Measurements from ENCODE around the gene HIF3A.

Gene HIF3A

GRCh38 chr19:46386996-46387712 lies 90.3 kb downstream of the HIF3A start:
- DNase-seq = no peak

- no peak for DNase-seq
Observed at GRCh38 chr19:46387713-46388130, 90.9 kb downstream of the HIF3A start.

GRCh38 chr19:46388311-46389095 lies 91.7 kb downstream of the HIF3A start:
- no peak for DNase-seq

- no peak for DNase-seq
Observed at GRCh38 chr19:46390121-46390858, 93.4 kb downstream of the HIF3A start.

GRCh38 chr19:46390866-46391265 lies 94.0 kb downstream of the HIF3A start:
- DNase-seq = no peak

- DNase-seq = no peak
Observed at GRCh38 chr19:46391296-46392251, 94.7 kb downstream of the HIF3A start.

- no peak for DNase-seq
Observed at GRCh38 chr19:46392252-46392801, 95.5 kb downstream of the HIF3A start.

- DNase-seq = no peak
Observed at GRCh38 chr19:46392837-46393236, 96.0 kb downstream of the HIF3A start.
